H1 (cell line): Measurements from ENCODE around the gene ARHGEF26.

Source experiments
- CTCF ChIP-seq, 3 experiments: IDR thresholded peaks; 1 replicate in 2 of 3; 2 replicates in 1 of 3; pipeline versions ENCODE4 v1.5.1 to v1.6.1; 2011; ENCODE audit warnings: low read length in 3 of 3, mild to moderate bottlenecking in 3 of 3, inconsistent platforms in 2 of 3, low read depth in 1 of 3, moderate library complexity in 1 of 3; ENCODE audit not compliant: insufficient read depth in 1 of 3; ENCODE audit errors: control extremely low read depth in 1 of 3
- EP300 ChIP-seq, 2 experiments: IDR thresholded peaks; 1 replicate in 1 of 2; 2 replicates in 1 of 2; pipeline ENCODE4 v1.6.1; 2011 to 2012; ENCODE audit warnings: low read depth in 2 of 2, low read length in 2 of 2, mild to moderate bottlenecking in 2 of 2, borderline replicate concordance in 1 of 2, inconsistent platforms in 1 of 2, moderate library complexity in 1 of 2
- KDM1A ChIP-seq: fragments of 200-600, 300-600 bp; sonication (generic); IDR thresholded peaks from 2 replicates; pipeline ENCODE4 v1.7.1; 2016; ENCODE audit warnings: mild to moderate bottlenecking, low read length, borderline replicate concordance
- SUZ12 ChIP-seq: fragments of 200-600 bp; sonication (generic); IDR thresholded peaks from 2 replicates; pipeline ENCODE4 v1.6.1; 2012; ENCODE audit warnings: mild to moderate bottlenecking, inconsistent platforms, low read length, moderate library complexity, mixed read lengths

GRCh38 chr3:154224866-154225265 is 103.7 kb downstream of the ARHGEF26 start:
- TF ChIP-seq EP300 (IDR thresholded peaks at IDR 0.05; ENCODE audit: borderline replicate concordance in 1 of 2, low read depth in 2 of 2, low read length in 2 of 2) (no peak), SUZ12 (no peak), CTCF (IDR thresholded peaks at IDR 0.05; ENCODE audit: control extremely low read depth in 1 of 3, insufficient read depth in 1 of 3, low read depth in 1 of 3, low read length in 3 of 3) (no peak), KDM1A (no peak)
